GM19455 (cell line): ENCODE measurements around the gene MEIS1.
"Not testable (repeated sequence)": the region's sequence is repeated elsewhere in the genome, so short reads cannot be mapped to it uniquely, and the experiment has no call there.

Experiments used
- ATAC-seq: cut with Tn5 transposase; IDR thresholded peaks from one replicate; pipeline ENCODE4 v1.9.1; 2021; ENCODE audit not compliant: unreplicated experiment

MEIS1 gene

GRCh38 chr2:66434679-66435548 lies at the start of gene MEIS1:
MEIS1 (plus strand) TSS chr2:66435125; CDS start chr2:66435857, 732 bp downstream.
- ATAC-seq: peak; percentile 81

GRCh38 chr2:66387016-66387753 lies 47.7 kb upstream of the MEIS1 start:
- ATAC-seq: no peak

GRCh38 chr2:66389651-66390131 lies 45.2 kb upstream of the MEIS1 start:
- no peak for ATAC-seq

- ATAC-seq: no peak
Observed at GRCh38 chr2:66390152-66390551, 44.8 kb upstream of the MEIS1 start.

- ATAC-seq: no peak
Observed at GRCh38 chr2:66390811-66391210, 44.1 kb upstream of the MEIS1 start.

- not testable (repeated sequence) for ATAC-seq
Observed at GRCh38 chr2:66391240-66391639, 43.7 kb upstream of the MEIS1 start.

GRCh38 chr2:66405473-66405872 lies 29.5 kb upstream of the MEIS1 start:
- no peak for ATAC-seq

- ATAC-seq: no peak
Observed at GRCh38 chr2:66408905-66409304, 26.0 kb upstream of the MEIS1 start.

GRCh38 chr2:66412874-66413273 lies 22.1 kb upstream of the MEIS1 start:
- ATAC-seq: no peak

- no peak for ATAC-seq
Observed at GRCh38 chr2:66414896-66415295, 20.0 kb upstream of the MEIS1 start.

- no peak for ATAC-seq
Observed at GRCh38 chr2:66418381-66418780, 16.5 kb upstream of the MEIS1 start.

- ATAC-seq: no peak
Observed at GRCh38 chr2:66421612-66422011, 13.3 kb upstream of the MEIS1 start.

GRCh38 chr2:66423391-66424124 lies 11.4 kb upstream of the MEIS1 start:
- no peak for ATAC-seq

- no peak for ATAC-seq
Observed at GRCh38 chr2:66426244-66427111, 8.4 kb upstream of the MEIS1 start.

GRCh38 chr2:66427300-66427699 lies 7.6 kb upstream of the MEIS1 start:
- ATAC-seq: no peak

- ATAC-seq: peak; percentile 64
Observed at GRCh38 chr2:66428986-66429612, 5.8 kb upstream of the MEIS1 start.

GRCh38 chr2:66429693-66430504 lies 5.0 kb upstream of the MEIS1 start:
- no peak for ATAC-seq

GRCh38 chr2:66430505-66431273 lies 4.2 kb upstream of the MEIS1 start:
- ATAC-seq: no peak
